ENCODE measurements around the gene NTF3. TPM values are rescaled to one million over a fixed set of nuclear protein-coding genes. Genes with fewer than 3 reads are reported as not detected.
A peak's percentile ranks its signal among the peaks of the same experiment; 100 is the strongest.

Gene NTF3
- total RNA-seq, 1 donor from 2014 or later = 0.78 TPM

- DNase-seq (ENCODE audit: missing footprints) = no peak
- intact Hi-C loops (cut with DNase I) = no loop called here
- ATAC-seq = no peak
Measured at GRCh38 chr12:5476356-5476755, 44.4 kb downstream of the NTF3 start.

DNA sequence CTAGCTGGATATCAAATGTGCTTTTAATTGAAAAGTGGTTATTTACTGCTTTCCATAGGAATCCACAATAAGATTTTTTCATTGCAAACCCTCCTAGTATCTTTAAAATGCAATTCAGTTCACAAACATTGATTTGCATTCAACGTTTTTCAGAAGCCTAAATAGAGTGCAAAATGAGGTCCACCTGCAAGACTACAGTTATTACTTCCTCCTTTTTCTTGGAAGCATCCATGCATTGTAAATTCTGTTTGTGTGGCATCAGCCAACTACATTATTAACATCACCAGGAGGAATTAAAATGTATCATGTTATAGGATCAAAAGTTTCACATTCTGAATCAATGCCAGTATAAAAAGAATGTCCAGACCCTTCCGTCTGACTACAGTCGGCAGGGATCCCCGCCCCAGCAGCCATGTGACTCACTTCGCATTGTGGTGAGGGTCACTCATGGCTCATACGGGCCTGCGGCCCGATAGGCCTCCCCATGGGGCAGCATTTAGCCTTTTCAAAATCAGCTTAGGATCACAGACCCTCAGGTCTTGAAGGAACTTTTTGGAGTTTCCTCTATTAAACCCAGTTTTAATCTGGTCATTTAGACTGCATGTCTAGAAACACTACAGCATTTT lies 46.3 kb downstream of the NTF3 start:
- no peak for DNase-seq (ENCODE audit: missing footprints)
- ATAC-seq = no peak
- intact Hi-C loops (cut with DNase I) = no loop called here

- intact Hi-C loops (cut with DNase I) = no loop called here
- DNase-seq (ENCODE audit: missing footprints) (no peak), ATAC-seq (no peak)
Measured at GRCh38 chr12:5479761-5480160, 47.9 kb downstream of the NTF3 start.

DNA sequence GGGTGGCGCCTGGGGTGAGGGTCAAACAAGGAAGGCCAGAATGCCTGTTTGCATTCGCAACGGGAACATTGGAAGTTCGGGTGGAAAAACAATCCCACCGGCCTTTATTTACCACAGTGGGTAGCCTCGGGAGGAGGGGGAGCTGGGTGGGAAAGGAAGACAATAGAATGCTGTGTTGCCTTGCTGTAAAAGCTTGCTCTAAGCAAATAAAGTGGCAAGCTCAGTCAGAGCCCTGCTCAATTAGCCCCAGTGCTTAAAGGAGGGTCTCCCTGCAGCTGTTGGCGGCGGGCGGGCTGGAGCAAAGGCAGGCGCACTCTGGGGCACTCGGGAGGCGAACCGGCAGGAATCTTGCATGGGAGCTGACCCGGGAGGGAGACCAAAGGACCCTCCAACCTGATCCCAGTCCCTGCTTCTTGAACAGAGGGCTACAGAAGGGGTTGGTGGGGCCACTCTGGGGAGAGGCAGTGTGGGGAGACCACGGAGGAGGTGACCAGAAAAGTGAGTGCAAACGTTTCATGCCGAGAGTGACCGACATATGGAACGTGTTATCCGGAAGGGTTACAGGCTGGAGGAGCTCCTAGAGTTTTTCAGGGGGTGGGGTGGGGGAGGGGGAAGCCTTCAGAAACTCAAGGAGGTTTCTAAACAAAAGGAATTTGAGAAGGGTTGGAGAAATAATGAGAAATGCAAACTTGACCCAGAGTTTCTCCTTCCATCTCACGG lies 48.5 kb downstream of the NTF3 start:
- intact Hi-C loops (cut with DNase I) = no loop called here
- ATAC-seq (no peak), DNase-seq (ENCODE audit: missing footprints) (no peak)

DNA sequence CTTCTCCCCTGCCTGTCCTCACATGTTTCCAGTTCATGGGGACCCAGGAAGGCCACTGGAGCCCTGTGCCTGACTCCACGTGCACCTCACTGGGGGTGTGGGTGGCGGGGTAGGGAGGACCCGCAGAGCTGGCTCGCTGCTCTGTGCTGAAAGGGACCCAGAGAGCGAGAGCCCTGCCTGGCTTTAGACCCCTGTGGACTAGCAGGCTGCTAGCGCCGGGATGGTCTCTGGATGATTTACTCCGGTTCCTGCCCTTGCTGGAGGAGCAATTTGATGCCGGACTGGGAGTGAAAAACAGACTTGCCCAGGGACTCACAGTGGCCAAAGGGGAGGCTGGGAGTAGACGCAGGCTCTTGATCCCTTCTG lies 49.0 kb downstream of the NTF3 start:
- intact Hi-C loops (cut with DNase I) = no loop called here
- no peak for ATAC-seq

DNA sequence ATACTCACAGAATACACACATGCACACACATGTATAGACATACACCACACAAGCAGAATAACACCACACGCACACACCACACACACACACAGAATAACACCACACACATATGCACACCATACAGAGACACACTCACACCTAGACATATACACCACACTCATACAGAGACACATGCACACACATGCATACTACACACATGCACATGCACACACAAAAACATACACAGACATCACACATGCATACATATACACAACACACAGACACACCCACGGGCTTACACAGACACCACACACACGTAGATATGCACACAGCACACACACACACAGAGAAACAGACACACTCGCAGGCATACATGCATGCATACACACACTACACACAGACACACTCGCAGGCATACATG lies 49.7 kb downstream of the NTF3 start:
- DNase-seq (ENCODE audit: missing footprints) = no peak
- intact Hi-C loops (cut with DNase I) = no loop called here
- no peak for ATAC-seq

More for the DNA sequence above, 49.0 kb downstream of the NTF3 start:
- no peak for DNase-seq (ENCODE audit: missing footprints)

DNA sequence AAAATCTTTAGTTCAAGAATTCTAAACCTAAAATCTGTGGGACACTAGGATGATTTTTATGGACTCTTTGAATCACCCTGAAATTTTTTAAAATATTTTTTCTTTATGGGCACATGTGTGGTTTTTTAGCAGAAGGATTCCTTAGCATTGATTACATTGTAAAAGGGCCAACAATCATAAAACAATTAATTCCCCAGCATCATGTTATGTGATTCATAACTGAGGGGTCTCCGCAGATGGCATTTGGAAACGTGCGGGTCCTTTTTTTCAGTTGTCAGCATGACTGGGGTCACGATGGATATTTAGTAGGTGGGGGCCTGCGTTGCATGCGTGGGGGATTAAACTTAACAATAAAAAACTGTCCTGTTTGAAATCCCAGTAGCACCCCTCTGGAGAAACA lies 52.5 kb downstream of the NTF3 start:
- DNase-seq (ENCODE audit: missing footprints) = no peak
- no peak for ATAC-seq
- intact Hi-C loops (cut with DNase I) = no loop called here

DNA sequence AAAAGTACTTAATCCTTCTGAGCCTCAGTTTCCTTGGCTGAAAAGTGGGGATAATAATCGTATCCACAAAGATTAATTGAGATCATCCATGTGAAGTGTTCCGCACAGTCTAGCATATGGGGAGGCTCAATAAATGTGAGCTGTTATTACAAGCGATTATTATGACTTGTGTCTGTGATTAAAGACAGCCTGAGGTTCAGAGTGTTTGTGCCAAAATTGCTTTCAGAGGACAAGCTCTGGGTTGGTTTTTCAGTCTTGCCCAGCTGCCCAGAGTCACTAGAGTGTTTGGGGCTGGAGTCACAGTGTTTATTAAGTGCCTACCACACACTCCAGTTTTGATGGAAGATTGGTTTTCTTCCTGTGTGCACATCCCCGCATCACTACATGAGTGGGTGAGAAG lies 53.5 kb downstream of the NTF3 start:
- no peak for DNase-seq (ENCODE audit: missing footprints)
- intact Hi-C loops (cut with DNase I) = no loop called here
- no peak for ATAC-seq

GRCh38 chr12:5487076-5487475 lies 55.2 kb downstream of the NTF3 start:
- ATAC-seq (no peak), DNase-seq (ENCODE audit: missing footprints) (no peak)
- intact Hi-C loops (cut with DNase I) = no loop called here

GRCh38 chr12:5487948-5488625 lies 56.2 kb downstream of the NTF3 start:
- ATAC-seq = no peak
- no peak for DNase-seq (ENCODE audit: missing footprints)

DNA sequence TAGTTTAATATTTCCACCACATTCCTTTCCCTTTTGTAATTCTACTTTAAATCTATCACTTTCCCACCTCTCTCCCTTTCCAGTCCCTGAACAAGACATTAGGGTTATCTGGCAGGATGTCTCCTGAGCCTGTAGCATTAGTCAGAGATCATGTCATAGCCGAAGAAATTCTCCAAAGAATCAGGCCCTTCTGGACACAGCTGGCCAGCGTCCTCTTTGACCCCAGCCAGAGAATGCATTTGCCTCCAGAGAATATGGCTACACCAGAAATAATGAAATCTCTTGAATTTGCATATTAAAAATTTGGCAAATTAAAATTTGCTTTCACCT lies 56.7 kb downstream of the NTF3 start:
- intact Hi-C loops (cut with DNase I) = no loop called here
- ATAC-seq = peak; percentile 40
- DNase-seq (ENCODE audit: missing footprints) = no peak

More at GRCh38 chr12:5487948-5488625, 56.2 kb downstream of the NTF3 start:
- intact Hi-C loops (cut with DNase I) = no loop called here

- no peak for DNase-seq (ENCODE audit: missing footprints)
- intact Hi-C loops (cut with DNase I) = no loop called here
- no peak for ATAC-seq
Measured at GRCh38 chr12:5489017-5489416, 57.1 kb downstream of the NTF3 start.

DNA sequence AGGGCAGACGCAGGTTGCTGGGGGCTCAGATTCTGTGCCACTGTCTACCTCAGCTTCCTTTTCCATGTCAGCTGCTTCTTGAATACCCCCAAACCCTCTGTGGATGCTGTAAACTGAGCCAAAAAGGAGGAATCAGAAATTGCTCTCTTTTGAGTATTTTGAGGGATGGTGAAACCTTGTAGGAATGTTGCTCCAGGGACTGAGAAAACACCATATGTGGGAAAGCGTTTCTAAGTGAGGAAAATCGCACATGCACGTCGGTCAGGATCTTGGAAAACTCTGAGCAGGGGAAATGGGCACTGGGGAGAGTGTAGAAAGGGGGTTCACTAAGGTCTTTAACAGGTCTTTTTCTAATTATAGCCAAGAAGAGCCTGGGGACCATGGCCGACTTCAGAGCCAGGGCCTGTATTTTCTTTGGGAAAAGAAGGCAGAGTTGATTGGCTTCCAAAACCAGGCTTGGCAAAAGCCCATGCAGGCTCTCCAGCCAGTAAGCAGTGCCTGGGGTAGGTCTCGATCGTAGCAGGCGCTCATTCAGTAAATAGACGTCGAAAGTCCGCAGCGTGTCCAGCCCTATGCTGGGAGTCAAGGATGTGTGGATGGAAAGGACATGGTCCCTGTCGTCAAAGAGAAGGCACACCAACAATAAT lies 58.0 kb downstream of the NTF3 start:
- ATAC-seq (peak; percentile 49), DNase-seq (ENCODE audit: missing footprints) (no peak)
- intact Hi-C loops (cut with DNase I) = no loop called here

- DNase-seq (ENCODE audit: missing footprints) = no peak
- no peak for ATAC-seq
Measured at GRCh38 chr12:5492562-5492961, 60.7 kb downstream of the NTF3 start.

GRCh38 chr12:5493018-5493417 lies 61.1 kb downstream of the NTF3 start:
- DNase-seq (ENCODE audit: missing footprints) (no peak), ATAC-seq (no peak)
- intact Hi-C loops (cut with DNase I) = no loop called here

More at GRCh38 chr12:5492562-5492961, 60.7 kb downstream of the NTF3 start:
- intact Hi-C loops (cut with DNase I) = no loop called here

DNA sequence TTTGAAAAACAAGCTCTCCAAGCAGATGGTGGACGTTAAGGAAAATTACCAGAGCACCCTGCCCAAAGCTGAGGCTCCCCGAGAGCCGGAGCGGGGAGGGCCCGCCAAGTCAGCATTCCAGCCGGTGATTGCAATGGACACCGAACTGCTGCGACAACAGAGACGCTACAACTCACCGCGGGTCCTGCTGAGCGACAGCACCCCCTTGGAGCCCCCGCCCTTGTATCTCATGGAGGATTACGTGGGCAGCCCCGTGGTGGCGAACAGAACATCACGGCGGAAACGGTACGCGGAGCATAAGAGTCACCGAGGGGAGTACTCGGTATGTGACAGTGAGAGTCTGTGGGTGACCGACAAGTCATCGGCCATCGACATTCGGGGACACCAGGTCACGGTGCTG lies 62.4 kb downstream of the NTF3 start:
- ATAC-seq (no peak), DNase-seq (ENCODE audit: missing footprints) (no peak)
- intact Hi-C loops (cut with DNase I) = no loop called here

GRCh38 chr12:5497329-5498053 lies 65.6 kb downstream of the NTF3 start:
- intact Hi-C loops (cut with DNase I) = no loop called here
- DNase-seq (ENCODE audit: missing footprints) (no peak), ATAC-seq (no peak)

DNA sequence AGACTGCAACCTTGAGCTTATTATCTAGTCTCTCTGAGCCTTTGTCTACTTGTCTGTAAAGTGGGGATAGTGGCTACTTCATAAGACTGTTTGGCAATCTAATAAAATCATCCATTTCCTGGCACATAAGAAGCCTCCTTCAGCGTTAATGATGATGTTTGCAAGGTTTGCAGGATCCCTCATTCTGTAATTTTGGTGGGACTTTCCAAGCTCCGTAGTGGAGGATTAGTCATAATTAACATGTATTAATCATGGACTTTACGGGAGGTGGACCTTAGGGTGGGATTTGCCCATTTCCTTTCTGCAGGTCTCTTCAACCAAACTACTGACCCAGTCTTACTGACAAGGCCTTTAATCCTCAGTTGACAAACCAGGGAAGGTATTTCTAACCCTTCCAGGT lies 66.2 kb downstream of the NTF3 start:
- no peak for ATAC-seq
- no peak for DNase-seq (ENCODE audit: missing footprints)
- intact Hi-C loops (cut with DNase I) = no loop called here

- intact Hi-C loops (cut with DNase I) = no loop called here
- ATAC-seq = no peak
- DNase-seq (ENCODE audit: missing footprints) = no peak
Measured at GRCh38 chr12:5498806-5499205, 66.9 kb downstream of the NTF3 start.

Data from Right ventricle myocardium inferior (tissue), 1 donor.